HG02759 (cell line): ENCODE data around the gene ATXN10.

Source experiments
- ATAC-seq: cut with Tn5 transposase; IDR thresholded peaks from one replicate; pipeline ENCODE4 v1.9.1; 2021; ENCODE audit warnings: mild to moderate bottlenecking, moderate library complexity; ENCODE audit not compliant: unreplicated experiment

The ATXN10 gene

DNA sequence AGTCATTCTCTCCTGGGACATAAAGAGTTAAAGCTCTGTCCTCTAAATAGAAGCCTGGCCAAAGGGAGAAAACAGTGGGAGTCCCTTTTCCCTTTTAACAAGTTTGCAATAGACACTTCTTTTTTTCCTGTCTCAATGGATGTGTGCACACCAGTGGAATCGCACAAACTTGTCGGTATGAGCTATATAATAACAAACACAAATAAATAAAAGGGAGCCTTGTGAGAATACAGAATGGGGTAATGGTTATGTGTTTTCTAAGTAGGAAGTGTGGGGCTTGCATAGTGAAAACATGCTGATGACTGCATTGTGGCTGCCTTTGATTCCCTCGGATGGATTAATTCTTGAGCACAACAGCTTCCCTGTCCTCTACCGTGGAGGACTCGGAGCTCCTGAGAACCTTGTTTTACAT is 173.4 kb downstream of the ATXN10 start:
- no peak for ATAC-seq

DNA sequence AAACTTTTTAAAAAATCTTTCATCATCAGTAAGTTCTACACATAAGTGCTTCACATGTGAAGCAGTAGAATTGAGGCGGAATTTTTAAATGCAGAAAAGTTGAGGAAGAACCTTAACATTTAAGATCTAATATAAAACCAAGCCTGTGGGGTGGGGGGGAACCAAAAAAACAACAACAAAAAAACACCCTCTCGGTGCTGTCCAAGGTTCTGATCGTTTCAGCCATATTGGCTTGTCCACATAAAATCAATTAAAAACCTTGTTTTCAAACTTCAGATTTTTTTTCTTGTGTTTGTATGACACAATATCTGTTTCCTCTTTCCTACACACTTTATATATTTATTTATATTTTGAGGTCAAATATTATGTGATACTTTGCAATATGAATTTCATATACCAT is 175.3 kb downstream of the ATXN10 start:
- no peak for ATAC-seq

DNA sequence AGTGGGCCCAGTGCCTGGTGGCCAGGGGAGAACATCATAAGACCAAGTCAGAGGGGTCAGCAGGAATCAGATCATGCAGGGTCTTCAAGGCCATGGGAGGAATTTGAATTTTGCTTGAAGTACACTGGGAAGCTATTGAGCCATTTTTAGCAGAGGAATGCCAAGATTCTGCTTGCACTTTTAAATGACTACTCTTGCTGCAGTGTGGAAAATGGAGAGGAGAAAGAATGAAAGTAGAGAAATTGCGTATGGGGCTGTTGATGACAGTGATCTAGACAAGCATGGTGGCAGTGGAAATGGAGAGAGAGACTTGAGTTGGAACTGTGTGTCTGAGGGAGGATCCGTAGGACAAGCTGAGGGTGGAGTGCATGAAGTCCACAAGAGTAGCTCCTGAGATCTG is 177.3 kb downstream of the ATXN10 start:
- no peak for ATAC-seq

DNA sequence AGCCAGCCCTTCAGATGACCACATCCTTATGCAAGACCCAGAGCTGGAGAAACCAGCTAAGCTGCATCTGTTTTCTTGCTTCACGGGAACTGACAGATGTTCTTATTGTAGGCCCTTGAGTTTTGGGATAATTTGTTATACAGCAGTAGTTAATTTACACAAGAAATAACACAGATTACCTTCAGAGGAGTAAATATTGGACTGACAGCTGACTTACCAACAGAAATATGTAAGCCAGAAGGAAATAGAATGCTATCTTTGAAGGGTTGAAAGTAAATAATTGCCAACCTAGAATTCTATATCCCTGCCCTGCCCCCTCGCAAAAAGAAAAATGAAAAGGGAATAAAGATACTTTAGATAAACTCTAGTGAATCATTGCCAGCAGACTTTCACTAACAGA is 181.2 kb downstream of the ATXN10 start:
- no peak for ATAC-seq

DNA sequence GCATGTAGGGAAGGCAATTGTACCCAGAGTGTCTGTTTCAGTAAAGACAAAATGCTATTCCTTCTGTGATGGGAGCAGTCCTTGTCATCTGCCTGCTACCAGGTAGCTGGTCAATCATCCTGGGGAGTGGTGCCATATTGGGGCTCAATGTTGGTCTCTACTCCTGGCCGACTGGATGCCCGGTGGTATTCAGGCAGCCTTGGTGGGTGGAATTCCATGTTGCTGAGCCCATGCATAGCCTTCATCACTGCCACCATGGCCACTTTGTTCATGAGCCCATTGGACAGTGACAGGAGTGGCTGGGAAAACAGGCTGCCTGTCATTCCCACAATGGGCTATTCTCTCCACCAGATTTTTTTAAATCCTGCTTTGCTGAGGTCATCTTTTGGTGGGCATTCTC is 184.3 kb downstream of the ATXN10 start:
- no peak for ATAC-seq

DNA sequence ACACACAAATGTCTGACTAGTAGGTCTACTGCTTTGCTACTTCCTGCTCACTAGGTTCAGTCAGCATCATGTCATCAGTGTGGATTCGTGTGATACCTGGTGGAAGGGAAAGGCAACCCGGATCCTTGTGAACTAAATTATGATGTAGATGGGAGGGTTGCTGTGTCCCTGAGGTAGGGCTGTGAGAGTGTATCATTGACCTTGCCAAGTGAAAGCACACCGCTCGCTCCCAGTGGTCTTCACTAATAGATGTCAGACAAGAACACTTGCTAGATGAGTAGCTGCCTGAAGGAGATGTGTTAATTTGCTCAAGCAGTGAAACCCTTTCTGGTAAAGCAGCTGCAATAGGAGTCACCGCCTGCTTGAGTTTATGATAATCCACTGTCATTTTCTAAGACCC is 185.9 kb downstream of the ATXN10 start:
- no peak for ATAC-seq

- ATAC-seq: no peak
These were observed 187.9 kb downstream of the ATXN10 start for GRCh38 chr22:45859231-45860161.

DNA sequence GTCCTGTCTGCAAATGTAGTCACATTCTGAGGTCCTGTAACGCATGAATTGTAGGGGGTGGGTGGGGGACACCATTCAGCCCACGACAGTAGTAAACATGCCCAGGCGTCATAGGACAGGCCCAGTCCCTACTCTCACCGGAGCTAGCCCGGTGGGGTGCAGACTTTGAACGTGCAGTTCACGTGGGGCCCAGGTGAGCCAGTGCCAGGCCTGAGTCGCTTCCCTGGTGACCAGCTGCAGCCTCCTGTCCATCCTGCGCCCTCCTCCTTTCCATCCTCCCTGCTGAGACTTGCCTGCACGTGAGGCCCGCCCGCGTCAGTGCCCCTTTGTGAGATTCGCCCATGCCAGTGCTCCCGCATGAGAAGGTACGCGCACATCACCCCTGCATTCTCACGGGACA is 188.6 kb downstream of the ATXN10 start:
- no peak for ATAC-seq

DNA sequence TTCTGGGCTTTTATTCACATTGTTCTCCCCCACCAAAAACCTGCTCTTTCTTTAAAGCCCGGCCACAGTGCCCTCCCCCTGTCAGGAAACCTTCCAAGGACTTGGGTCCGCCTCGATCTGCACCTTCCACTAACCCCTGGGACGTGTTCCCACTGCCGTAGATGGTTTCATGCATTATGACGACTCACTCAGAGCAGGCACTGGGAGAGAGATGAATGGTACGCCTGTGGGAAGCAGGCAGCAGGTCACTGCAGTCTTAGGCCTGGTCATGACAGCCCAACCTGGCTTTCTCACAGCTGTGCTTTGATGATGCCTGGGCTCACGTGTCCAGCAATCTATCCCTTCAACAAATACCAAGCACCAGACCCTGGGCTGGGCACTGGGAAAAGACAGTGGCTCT is 189.6 kb downstream of the ATXN10 start:
- no peak for ATAC-seq

DNA sequence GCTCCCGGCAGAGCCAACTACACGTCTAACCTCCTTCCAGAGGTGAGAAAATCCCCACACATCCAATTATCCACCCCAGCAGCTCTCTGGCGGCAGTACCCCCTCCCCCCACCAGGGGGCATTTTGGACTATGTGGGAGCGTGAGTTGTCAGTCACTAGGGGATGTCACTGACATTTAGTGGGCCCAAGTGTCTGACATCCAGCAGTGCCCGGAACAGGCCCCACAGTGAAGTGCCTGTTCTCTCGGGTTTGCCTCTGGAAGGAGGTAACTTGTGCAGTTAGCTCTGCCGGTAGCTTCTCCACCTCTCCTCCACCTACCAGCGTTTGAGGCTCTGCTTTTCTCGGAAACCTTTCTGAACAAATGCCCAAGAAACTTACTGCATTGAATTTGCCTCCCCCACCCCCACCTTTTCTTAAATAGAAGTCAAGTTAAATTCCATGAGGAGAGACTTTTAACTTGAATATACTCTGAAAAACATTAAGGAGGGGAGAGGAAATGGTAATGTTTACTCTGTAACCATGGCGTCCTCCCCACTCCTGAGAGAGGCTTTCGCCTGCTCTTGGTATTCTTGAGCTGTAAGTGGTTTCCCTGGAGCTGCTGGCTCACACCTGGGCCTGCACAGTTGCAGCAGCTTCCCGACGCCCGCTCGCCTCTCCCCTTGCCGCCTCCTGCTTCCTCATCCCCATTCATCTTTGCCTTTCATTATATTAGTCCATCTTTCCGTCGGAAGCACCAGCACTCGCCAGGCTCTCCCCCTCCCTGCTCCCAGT is 192.5 kb downstream of the ATXN10 start:
- ATAC-seq: no peak

DNA sequence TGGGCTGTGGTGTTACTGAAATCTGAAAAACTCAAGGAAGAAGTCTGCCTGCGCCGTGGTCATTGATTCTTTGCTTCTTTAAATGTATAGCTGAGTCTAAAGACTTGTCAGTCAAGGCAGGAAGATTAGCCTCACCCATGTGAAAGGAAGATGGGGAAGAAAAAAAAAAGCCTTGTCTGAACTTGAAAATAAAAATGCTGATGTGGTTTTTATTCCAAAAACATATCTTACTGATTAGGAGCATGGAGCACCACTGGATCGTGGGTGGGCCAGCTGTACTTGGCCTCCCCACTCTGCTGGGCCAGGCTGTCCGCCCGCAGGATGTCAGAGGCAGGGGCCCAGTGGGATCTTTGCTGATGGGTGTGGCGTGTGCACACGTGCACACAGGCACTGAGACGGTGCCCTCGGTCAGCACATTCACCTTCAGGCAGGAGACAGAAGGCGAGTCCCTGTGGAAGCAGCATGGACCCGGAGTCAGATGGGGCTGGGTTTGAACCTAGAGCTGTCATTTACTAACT is 193.4 kb downstream of the ATXN10 start:
- ATAC-seq: no peak

DNA sequence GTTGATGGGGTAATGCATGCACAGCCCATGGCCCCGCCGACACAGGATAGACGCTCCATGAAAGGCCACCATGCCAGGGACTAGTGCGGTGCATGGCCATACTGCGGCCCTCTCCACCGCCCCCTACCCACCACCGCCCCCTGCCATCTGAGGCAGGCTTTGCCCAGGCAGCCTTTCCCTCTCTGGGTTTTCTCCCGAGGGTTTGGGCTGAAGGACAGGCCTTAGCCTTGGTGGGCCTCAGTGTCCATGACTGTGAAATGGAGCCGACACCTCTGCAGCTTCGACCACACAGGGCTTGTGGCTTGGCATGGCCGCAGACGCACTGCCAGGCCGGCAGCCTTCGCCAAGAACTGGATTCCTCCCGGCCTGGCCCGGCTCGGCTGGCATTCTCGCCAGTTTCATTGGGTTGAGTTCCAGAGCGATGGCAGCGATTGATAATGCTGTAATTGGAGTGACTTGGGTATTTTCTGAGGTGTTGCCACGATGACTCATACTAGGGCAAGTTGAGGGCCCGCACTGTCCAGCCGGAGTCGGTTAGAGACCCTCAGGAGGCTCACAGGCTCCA is 194.0 kb downstream of the ATXN10 start:
- no peak for ATAC-seq

DNA sequence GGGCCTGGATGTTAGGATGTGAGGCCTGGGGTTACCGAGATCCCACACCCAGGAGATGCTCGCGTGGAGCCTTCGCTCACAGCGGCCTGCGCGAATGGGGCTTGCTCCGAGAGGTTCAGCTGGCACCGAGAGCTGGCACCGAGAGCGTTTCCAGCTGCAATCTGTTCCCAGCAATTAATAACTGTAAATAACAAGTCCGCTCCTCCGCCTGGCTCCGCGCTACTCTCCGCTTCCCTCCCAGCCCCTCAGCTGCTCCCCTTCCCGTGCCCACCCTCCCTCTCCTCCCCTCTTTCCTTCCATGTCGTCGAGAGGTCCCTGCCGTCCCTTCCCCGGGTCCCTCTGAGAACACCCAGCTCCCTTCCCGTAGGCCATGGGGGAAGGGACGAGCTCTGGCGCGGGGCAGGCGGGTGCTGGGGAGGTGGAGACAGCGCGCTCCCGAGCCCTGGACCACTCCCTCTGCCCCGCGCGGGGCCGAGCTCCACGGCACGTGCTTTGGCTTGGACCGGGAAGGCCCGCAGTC is 194.6 kb downstream of the ATXN10 start:
- ATAC-seq: no peak

- no peak for ATAC-seq
These were observed 195.0 kb downstream of the ATXN10 start for GRCh38 chr22:45866646-45867117.

GRCh38 chr22:45867118-45867905 is 195.7 kb downstream of the ATXN10 start:
- ATAC-seq: no peak

- ATAC-seq: no peak
These were observed 196.4 kb downstream of the ATXN10 start for GRCh38 chr22:45867906-45868555.

GRCh38 chr22:45868571-45869339 is 197.1 kb downstream of the ATXN10 start:
- ATAC-seq: no peak

DNA sequence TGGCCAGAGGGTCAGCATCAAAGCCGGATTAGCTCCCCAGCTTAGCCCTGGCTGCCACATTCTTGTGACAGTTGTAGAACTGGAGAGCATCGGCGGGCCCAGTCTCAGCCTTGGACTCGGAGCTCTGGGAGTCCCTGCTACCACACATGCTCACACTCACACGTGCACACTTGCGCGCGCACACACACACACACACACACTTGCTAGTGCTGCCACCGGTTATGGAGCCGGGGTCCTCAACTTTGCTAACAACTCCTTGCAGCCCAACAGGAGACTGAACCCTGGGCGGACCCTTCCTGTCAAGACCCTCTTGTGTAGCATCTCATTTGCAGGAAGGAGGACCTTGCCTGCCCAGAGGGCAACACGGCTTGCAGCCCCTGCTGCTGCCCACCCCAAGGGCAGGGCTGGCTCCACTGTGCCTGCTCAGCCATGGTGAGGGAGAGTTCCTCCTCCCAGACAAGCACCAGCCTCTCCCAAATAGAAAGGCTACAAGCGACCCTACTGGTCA is 197.8 kb downstream of the ATXN10 start:
- no peak for ATAC-seq

DNA sequence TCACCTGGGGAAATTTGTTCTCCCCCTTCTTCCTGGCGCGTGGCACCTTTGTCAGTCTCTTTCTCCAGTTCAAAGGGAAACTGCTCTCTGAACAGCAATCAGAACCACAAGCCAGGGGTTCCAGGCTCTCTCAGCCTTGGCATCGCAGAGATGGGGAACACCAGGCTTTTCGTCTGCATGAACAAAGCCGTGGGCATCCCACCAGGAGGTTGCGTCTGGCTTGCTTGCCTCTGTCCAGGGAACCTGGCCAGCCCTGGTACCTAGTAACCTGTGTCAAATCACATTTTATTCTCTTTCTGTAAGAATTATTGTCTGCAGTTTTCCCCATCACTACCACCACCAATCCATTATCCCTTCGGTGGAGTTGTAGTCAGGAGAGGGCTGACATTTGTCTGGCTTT is 198.4 kb downstream of the ATXN10 start:
- ATAC-seq: no peak
